HG03025 (cell line): ENCODE data around the gene PTRH1.

ENCODE experiments used
- ATAC-seq: cut with Tn5 transposase; IDR thresholded peaks from one replicate; pipeline ENCODE4 v1.9.1; 2021; ENCODE audit warnings: mild to moderate bottlenecking, moderate library complexity; ENCODE audit not compliant: unreplicated experiment, low FRiP score

The PTRH1 gene

GRCh38 chr9:127698985-127699670 lies 16.3 kb downstream of the PTRH1 start:
- no peak for ATAC-seq

GRCh38 chr9:127698386-127698785 lies 17.1 kb downstream of the PTRH1 start:
- ATAC-seq, result no peak

- no peak for ATAC-seq
These were observed 17.9 kb downstream of the PTRH1 start for GRCh38 chr9:127697575-127697974.

- ATAC-seq, result no peak
These were observed 20.4 kb downstream of the PTRH1 start for GRCh38 chr9:127694890-127695720.

GRCh38 chr9:127693697-127694096 lies 21.8 kb downstream of the PTRH1 start:
- ATAC-seq, result no peak

GRCh38 chr9:127693143-127693542 lies 22.3 kb downstream of the PTRH1 start:
- no peak for ATAC-seq

- ATAC-seq, result no peak
These were observed 23.4 kb downstream of the PTRH1 start for GRCh38 chr9:127692071-127692470.

- ATAC-seq, result no peak
These were observed 24.7 kb downstream of the PTRH1 start for GRCh38 chr9:127690735-127691134.

GRCh38 chr9:127689329-127690000 lies 26.0 kb downstream of the PTRH1 start:
- no peak for ATAC-seq

- no peak for ATAC-seq
These were observed 28.7 kb downstream of the PTRH1 start for GRCh38 chr9:127686461-127687393.

- ATAC-seq, result no peak
These were observed 30.9 kb downstream of the PTRH1 start for GRCh38 chr9:127684576-127684975.

GRCh38 chr9:127683723-127684122 lies 31.7 kb downstream of the PTRH1 start:
- no peak for ATAC-seq

GRCh38 chr9:127682351-127683136 lies 32.9 kb downstream of the PTRH1 start:
- ATAC-seq, result no peak

- no peak for ATAC-seq
These were observed 34.6 kb downstream of the PTRH1 start for GRCh38 chr9:127680846-127681245.

- no peak for ATAC-seq
These were observed 35.2 kb downstream of the PTRH1 start for GRCh38 chr9:127680226-127680625.

- no peak for ATAC-seq
These were observed 36.0 kb downstream of the PTRH1 start for GRCh38 chr9:127679506-127679905.

GRCh38 chr9:127676638-127677037 lies 38.8 kb downstream of the PTRH1 start:
- no peak for ATAC-seq

- no peak for ATAC-seq
These were observed 42.2 kb downstream of the PTRH1 start for GRCh38 chr9:127673234-127673633.

- no peak for ATAC-seq
These were observed 47.6 kb downstream of the PTRH1 start for GRCh38 chr9:127667906-127668305.
